GM12892 (cell line): ENCODE measurements around the gene SPDEF.

ENCODE experiments used
- POLR2A ChIP-seq: IDR thresholded peaks from 2 replicates; pipeline ENCODE4 v1.6.1; 2011; ENCODE audit warnings: low read depth, low read length, control low read depth
- TAF1 ChIP-seq: IDR thresholded peaks from 2 replicates; pipeline ENCODE4 v1.6.1; 2011; ENCODE audit warnings: low read depth, mild to moderate bottlenecking, control low read depth, low read length, borderline replicate concordance

DNA sequence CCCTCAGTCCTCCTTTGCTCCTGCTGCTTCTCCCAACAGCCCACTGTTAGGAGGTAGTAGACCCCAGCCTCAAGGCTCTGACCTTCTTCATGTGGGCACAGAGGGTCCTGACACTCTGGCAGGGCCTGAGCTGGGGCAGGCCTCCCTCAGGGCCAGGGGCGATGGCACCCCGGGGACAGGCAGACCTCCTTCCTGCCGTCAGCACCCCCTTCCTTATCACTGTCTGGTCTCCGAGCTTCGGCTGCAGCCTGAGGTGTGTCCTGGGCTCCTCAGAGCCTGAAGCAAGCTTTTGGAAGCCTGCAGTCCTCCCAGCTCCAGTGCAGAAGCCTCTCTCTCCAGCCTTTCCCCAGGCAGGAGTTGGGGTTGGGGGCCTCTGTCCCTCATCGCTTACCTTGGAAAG, 22.0 kb downstream of the SPDEF start:
- no peak for TF ChIP-seq POLR2A
- TF ChIP-seq TAF1, result no peak
